GM18517 (cell line): ENCODE data around the gene CCM2.

ENCODE experiments used
- ATAC-seq: cut with Tn5 transposase; IDR thresholded peaks from one replicate; pipeline ENCODE4 v1.9.1; 2021; ENCODE audit warnings: mild to moderate bottlenecking, moderate library complexity; ENCODE audit not compliant: unreplicated experiment

The CCM2 gene

DNA sequence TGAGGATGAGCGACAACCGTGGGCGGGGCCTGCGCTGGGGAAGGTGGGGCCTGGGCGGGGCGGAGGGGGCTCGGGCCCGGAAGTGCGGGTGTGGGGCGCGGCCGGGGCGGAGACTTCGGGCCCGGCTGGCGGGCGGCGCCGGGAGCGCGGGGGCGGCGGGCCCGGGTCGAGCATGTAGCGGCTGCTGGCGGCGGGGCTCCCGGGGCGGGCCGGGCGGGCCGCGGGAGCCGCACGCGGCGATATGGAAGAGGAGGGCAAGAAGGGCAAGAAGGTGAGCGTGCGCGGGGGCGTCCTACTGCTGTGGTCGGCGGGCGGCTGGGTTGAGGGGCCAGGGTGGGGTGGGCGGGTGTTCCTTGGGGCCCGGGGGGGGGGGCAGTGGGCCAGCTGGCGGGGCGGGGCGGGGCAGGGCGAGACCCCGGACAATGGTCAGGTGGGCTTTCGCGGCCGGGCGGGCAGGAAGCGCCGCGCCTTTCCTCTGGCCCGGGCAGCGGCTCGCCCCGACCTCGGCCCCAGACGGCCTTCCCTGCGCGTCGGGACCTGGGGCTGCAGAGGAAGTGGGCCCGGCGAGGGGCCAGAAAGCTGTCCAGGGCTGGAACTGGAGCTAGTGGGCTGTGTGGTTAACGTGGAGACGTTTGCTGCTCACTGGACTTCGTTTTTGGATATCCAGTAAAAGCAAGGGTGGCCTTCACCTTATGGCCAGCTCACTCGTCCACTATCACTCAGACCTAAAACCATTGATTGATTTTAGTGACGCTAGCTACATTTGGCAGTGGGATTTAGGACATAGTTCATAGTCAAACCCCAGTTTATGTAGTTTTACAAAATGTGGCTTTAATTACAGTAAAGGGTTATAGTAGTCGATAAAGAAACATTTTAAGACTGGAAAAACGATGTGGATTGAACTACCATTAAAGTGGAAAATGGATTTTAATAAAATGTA lies at the start of gene CCM2:
CCM2 (plus strand) TSS at position 109 of the 940 bp plus-strand sequence; CDS start at position 242, 133 bp downstream.
- ATAC-seq, result no peak

DNA sequence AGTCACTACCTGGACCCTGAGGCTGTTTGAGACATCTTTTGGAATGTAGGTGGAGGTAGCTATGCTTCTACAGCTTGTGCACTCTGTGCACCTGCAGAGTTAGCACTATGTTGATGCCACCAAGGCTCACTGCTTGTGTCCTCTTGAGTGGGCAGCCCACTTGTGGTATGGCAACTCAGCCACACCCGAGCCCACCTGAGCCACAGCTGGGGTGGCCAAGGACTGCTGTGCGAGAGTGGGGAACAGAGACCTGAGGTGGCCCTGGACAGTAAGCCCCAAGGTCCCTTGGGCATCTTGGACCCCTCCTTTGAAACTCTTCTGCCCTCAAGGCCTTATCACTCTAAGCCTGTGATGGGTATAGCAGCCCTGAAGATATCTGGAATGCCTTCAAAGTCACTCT lies 46.8 kb upstream of the CCM2 start:
- no peak for ATAC-seq

DNA sequence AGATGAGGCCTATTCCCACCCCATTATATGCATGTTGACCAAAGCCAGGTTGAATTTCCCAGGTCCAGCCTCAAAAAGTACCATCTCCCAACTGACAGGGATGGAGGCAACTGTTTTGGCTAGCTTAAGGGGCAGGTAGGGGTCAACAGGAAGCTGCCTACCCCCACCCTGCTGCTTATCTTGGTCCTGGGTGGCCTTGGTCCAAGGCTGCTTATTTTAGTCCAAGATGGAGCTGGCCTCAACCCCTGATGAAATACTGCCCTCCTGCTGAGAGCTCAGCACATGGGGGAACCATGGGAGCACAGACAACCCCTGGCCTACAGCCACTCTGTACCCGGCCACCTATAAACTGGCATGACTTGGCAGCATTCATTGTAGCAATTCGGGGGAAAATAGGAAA lies 44.3 kb upstream of the CCM2 start:
- ATAC-seq, result no peak

DNA sequence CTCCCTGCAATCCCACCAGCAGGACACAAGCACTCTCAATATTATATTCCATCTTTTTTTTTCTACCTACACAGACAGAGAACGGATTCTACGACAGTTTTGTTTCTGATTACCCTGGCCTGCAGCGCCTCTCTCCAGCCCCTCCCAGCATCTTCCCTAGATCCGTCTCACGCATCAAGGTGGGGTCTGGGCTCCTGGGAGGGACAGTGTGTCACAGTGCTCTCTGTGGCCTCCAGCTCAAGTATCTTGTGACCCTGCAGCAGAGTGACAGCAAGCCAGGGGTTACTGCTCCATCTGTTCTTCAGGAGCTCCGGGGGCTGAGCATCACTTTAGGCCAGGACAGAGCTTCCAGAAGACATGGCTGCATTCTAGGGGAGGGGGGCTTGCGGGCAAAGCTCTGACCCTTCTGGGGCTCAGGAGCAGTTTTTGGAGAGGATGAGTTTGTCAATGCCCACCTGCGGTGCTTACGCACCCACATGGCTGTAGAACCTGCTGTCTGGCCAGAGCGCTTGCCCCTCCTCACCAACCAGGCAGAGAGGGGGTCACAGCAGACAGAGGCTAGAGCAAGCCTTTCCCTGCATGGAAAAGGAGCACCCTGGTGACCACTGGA lies 43.7 kb upstream of the CCM2 start:
- ATAC-seq, result no peak

DNA sequence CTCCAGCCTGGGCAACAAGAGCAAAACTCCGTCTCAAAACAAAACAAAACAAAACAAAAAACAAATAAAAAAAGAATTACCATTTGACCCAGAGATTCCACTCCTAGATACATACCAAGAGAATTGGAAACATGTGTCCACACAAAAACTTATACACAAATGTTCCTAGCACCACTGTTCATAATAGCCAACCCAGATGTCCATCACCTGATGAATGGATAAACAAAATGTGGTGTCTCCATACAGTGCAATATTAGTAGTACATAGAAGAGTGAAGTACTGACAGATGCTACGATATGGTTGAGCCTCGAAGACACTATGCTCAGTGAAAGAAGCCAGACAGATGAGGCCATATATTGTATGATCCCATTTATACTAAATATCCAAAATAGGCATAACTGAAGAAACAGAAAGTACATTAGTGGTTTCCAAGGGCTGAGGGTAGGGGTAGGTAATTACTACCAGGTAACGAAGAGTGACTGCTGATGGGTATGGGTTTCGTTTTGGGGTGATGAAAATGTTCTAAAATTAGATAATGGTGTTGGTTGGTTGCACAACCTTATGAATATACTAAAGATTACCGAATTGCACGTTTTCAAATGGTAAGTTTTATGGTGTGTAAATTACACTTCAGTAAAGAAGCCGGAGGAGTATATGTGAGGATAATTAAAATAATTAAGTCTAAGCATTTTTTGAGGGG lies 41.2 kb upstream of the CCM2 start:
- no peak for ATAC-seq

DNA sequence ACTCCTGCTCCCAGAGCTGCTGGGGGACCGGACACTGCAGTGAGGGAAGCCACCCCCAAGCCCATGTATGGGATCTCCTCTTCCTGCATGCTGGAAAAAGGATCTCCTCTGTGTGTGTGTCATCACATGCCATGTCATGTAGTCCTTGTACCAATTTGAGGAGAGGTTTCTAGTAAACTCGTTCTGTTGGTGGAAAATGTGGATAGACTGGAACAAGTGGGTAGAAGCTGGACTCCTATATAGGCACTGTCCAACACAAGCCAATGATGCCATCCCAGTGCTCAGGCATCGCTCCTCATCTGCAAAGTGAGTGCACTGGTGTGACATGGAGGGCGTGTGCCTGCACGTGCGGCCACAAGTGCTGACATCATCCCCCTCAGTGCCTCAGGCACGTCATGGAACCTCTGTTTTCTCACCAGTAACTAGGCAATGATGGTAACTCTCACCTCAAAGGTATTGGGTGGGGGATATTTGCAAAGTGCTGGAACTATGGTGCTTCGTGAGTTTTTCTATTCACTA lies 40.5 kb upstream of the CCM2 start:
- ATAC-seq, result no peak

DNA sequence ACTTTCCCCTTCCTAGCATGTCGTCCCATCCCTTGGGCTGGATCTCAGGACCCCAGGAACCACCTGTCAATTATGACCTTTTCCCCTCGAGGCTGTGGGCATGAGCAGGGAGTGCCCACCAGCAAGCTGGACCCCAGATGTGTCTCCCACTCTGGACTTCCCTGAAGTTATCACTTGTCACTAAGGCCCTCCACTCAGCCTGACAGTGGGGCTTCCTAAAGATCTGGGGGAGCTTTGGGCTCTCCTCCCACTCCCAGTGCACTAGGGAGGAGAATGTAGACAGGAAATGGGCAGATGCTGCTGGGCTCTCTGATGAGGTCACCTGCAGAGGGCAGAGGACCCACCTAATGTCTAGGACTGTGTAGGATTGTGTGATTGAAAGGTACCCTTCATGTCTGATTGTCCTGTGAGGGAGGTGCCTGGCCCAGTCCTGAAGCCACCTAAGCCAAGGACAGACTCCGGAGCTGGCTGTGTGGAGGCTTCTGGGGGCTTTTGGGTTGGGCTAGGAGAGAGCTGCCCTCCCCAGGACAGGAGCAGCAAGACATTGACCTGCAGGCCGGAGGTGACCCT lies 39.9 kb upstream of the CCM2 start:
- ATAC-seq, result no peak

DNA sequence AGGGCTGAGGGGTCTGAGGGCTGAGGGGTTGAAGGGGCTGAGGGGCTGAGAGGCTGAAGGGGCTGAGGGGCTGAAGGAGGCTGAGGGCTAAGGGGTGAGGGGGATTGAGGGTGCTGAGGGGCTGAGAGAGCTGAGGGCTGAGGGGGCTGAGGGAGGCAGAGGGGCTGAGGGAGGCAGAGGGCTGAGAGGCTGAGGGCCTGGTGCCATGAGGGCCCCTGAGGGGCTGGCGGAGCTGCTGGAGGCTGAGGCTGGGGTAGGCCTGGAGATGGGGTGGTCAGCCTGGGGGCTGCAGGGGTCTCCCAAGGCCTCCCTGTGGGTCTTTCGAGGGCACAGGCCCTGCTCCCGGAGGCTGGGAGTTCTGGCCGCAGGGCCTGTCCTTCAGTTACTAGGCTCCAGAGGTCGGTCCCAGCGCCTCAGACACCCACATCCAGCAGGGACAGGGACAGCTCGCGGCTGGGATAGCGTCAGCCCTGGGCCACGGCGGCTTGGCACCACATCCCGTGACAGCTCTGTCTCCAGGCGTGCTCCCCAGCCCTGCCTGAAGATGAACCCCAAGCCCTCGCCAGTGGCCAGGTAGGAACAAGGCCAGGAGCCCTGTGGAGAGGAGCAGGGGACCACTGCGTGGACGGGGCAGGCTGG lies 38.0 kb upstream of the CCM2 start:
- no peak for ATAC-seq

DNA sequence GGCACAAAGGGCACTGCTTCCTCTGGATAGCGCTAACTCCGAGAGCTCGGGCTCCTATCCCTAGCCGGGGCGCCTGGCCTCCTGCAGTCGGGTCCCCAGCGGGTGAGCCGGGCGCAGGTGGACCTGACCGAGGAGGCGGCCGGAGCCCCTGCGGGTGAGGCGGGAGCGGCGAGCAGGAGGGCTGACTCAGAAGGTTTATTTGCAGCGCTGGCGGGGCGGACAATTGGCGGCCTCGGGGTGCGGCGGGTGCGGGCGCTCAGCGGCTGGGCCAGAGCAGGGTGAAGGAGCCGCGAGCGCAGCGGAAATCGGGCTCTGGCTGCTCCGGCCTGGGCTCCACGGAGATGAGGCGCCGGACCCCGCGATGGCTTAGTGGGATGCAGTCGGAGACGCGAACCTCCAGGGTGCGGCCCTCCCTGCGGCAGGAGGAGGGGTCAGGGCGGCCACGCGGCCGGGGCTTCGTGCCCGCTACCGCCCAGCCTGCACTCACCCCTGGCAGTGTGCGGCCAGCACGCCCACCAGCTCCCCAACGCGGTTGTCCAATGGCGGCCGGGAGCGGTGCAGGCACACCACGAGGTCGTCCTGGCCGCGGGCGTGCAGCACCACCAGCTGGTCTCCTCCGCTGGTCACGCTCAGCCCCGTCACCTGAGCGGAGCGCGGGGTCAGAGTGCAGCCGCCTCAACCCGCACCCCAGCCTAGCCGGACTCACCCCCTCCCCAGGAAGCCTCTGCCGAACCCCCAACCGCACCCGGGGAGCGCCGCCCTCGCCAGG lies 37.3 kb upstream of the CCM2 start:
- ATAC-seq, result no peak

DNA sequence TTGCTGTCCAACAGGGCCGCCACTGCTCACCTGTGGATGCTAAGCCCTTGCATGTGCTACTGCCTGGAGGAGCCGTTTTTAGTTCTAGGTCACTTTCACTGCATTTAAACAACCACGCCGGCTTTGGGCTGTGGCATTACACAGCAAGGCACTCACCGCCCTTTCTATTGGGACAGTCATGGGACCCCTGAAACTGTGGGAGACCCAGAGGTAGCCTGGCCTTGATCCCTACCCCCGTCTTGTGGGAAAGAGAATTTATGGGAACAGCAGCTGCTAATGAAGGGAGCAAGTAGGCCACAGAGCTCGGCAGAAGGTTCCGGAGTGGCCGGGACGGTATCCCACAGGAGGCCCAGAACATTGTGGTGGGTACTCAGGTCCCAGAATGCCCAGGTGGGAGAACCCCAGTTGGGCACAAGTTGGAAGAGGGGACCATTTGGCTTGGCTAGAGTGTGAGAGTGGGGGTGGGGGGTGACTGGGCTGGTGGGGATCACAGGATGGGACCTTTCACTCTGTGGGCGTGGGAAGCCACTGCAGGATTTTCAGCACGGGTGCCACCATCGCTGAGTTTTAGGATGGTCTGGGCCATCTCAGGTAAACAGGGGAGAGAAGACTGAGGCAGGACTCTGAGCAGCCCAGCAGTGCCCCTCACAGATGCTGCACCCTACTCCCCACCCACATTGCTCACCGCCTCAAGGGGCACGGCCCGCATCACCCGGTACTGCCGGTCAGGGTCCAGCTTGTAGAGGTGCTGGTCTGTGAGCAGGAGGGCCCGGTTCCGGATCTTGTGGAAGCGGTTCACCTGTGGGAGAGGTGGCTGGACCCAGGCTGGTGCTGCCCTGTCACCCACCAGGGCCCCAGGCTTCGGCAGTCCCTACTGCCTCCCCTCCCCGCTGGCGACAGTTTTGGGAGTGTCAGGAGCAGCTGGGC lies 36.4 kb upstream of the CCM2 start:
- ATAC-seq, result no peak

DNA sequence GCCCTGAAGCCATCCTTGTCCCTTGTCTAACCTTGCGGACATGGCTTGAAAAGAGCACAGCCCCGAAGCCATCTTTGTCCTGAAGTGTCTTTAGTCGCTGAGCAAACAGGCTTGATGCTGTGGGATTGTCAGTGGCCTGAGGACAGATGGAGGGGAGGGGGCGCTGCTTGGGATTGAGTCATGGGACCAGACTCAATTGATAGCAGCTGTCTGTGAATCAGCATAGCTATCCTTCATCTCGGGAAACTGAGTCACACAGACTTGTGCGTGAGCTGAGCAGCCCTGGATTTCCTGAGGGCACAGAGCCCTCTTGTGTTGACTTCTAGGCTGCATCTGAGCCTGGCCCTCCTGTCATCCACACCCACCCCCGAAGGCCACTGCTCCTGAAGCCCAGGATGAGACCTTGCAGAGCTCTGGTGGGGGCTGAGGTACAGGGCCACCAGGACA lies 35.6 kb upstream of the CCM2 start:
- ATAC-seq, result no peak

DNA sequence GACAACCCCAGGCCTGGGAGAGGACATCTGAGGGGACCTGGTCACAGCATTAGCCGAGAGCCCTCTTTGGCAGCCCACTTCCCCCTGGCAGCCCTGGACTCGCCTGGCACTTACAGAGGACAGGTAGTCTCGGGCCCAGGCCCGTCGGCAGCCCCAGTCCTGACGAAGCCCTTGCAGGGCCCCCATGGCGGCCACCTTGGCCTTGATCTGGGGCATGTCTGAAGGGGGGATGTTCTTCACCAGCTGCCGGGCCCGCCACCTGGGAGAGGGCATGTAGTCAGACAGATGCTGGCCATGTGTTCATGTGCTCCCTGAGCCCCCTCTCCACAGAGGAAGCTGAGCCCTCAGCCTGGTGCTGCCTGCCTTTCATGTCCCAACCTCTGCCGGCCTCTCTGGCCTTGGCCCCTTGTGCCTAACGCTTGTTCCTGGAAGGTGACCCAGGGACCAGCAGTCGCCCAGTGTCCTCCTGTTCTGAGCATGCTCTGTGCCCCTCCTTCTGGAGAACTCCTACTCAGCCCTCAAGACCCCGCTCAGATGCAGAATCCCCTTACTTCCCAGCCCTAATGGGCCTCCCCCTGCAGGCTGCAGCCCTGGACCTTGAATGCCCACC lies 35.1 kb upstream of the CCM2 start:
- no peak for ATAC-seq

DNA sequence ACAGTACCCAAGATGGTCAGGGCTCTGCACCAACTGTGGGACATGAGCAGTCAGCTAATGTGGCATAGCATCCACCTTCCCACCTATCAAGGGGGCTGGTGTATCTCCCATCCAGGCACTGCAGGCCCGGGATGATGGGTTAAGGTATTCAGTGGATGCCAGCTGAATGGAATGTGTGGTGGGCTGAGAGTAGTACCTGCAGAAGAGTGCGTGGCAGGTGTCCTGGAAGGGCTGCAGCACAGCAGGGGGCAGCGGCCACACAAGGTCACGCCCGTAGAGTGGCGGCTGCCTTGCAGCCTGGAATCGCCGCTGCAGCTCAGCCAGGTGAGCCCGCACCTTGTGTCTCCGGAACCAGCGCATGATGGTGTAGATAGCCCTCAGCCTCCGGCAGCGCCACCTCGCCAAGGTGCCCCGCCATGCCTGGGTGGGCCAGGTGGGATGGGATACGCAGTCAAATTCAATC lies 34.5 kb upstream of the CCM2 start:
- ATAC-seq, result no peak

DNA sequence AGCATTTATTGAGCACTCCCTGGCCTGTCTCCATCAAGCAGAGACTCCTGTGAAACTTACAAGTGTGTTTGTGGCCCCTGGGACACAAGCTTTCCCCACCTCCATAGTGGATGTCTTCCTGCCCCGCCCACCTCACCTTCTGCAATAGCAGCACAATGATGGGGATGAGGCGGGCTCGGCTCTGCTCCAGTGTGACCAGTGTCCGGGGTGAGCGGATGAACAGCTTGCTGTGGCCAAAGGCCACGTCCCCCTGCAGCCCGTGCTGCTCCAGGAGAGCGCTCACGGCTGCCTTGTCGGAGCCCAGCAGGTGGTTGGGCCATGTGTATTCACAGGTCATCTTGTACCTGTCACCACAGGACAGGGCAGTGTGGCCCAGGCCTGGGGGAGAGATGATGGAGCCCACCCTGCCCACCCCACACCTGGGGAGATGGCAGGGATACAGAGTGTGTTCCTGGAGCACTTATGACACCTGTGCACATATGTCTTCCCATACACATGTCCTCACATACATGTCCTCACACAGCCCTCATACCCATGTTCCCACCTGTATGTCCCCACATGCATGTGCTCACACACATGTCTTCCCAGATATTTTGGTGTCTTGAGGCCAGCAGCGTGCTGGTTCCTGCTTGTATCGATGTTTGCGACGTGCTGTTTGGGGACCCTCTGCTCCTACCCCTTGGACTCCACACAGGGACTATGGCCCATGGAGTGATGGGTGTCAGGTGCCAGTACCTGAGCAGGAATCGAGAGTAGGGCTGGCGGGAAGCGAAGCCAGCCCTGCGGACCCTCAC lies 33.9 kb upstream of the CCM2 start:
- no peak for ATAC-seq

DNA sequence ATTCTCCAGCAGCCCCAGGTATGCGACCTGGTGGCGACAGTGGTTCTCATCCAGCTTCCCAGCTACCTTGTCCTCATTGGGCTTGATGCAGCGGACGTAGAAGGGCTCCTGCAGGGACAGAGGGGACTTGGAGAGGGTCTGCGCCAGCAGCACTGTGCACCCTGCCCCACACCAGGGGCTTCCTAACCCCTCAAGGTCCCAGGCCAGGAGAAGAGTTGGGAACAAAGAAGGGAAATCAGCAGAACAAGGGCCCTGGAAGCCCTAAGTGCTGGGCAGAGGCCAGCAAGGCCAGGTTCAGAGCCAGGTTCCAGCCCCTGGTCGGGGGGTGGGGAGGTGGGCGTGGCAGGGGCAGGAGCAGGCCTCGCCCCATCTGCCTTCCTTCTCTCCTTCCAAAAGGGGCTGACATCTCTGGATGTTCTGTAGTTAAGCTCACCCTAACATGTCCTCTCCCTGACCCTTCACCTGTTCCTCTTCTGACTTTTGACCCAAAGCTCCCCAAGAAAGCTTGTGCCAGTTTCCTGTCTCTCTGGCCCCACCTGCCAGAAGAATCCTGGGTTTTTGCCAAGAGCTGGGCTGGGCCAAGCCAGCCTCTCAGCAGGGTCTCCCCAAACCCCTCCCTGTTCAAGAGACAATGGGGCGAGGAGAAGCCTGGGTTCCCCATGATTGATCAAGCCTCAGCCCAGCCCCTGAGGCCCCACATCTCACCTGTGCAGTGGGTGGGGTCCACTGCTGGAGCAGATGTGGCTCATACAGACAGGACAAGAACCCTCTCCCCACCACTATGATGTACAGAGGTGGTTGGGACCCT lies 33.1 kb upstream of the CCM2 start:
- no peak for ATAC-seq

DNA sequence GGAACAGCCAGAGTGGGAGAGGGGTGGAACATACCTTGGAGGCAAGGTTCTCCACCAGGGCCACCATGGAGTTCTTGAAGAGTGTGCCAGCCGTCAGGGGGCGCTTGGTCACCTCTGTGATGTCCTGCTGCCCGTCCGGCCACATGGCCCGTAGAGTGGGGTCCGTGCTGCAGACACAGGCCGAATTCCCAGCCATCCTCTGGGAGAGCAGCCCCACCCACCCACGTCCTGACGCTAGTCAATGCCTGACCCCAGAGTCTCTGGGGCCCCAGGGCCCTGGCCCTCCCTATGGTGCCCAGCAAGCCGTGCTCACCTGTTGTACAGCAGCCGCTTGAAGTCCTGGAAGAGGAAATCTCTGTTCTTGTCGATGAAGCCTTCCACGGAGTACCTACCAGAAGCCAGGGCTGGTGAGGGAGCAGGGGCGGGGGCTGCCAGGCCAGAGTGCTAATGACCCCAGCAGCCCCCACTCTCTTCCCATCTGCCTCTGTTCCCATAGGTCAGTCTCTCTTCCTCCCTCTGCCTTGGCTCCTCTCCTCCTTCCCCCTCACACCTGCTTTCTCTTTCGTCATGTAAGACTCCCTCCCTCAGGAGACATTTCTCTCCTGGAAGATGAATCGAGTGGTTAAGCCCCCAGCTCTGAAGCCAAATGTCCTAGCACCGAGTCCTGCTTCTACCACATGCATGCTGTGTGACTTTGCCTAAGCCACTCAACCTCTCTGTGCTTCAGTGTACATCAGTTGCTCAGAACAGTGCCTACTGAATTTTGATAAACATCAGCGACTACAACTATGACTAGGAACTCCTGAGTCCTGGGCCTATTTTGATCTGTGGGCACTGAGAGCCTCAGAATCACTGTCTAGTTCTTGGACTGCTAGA lies 32.2 kb upstream of the CCM2 start:
- no peak for ATAC-seq
